Sigmoid colon (tissue), 7 donors: Measurements from ENCODE around the gene GPR142. TPM values are rescaled to one million over a fixed set of nuclear protein-coding genes. Genes with fewer than 3 reads are reported as not detected.

Experiments
- DNase-seq: peaks from one replicate; pipeline ENCODE4 v3.0.0-alpha.2; 2019
- H3K27ac ChIP-seq, 4 donors: fragments of 200-600 bp; sonication (generic); one replicate each; pipeline ENCODE4 v1.5.1; 2016 to 2019; ENCODE audit warnings: mild to moderate bottlenecking in 1 of 4
- H3K27me3 ChIP-seq, 3 donors: fragments of 200-600 bp; sonication (generic); one replicate each; pipeline ENCODE4 v1.5.1; 2019; ENCODE audit warnings: mild to moderate bottlenecking in 1 of 3
- H3K36me3 ChIP-seq, 4 donors: fragments of 200-600 bp; sonication (generic); one replicate each; pipeline ENCODE4 v1.5.1; 2016 to 2019
- H3K4me1 ChIP-seq, 4 donors: fragments of 200-600 bp; sonication (generic); one replicate each; pipeline ENCODE4 v1.5.1; 2017 to 2019
- H3K4me3 ChIP-seq, 4 donors: fragments of 200-600 bp; sonication (generic); one replicate each; pipeline ENCODE4 v1.5.1; 2017 to 2019; ENCODE audit warnings: mild to moderate bottlenecking in 2 of 4, moderate library complexity in 1 of 4
- H3K9me3 ChIP-seq, 4 donors: fragments of 200-600 bp in 3 of 4; sonication (generic) in 3 of 4; one replicate each; pipeline versions ENCODE4 v1.5.1 to v1.6.1; 2013 to 2019
- CTCF ChIP-seq, 4 experiments: fragments of 450-650 bp in 3 of 4; fragments of 200-600 bp in 1 of 4; IDR thresholded peaks; one replicate each; pipeline ENCODE4 v1.5.1; 2016 to 2019; ENCODE audit warnings: antibody characterized with exemption in 4 of 4, mild to moderate bottlenecking in 3 of 4, moderate library complexity in 2 of 4
- EP300 ChIP-seq, 4 donors: sonication (generic); formaldehyde crosslinking; IDR thresholded peaks; one replicate each; pipeline ENCODE4 v1.6.1; 2017; ENCODE audit warnings: antibody characterized with exemption in 4 of 4
- POLR2A ChIP-seq, 2 donors: fragments of 450-650 bp; IDR thresholded peaks; one replicate each; pipeline ENCODE4 v1.6.1; 2016; ENCODE audit warnings: antibody characterized with exemption in 2 of 2, mild to moderate bottlenecking in 2 of 2, moderate library complexity in 2 of 2
- POLR2AphosphoS5 ChIP-seq, 4 donors: sonication (generic); formaldehyde crosslinking; IDR thresholded peaks; one replicate each; pipeline ENCODE4 v1.6.1; 2017; ENCODE audit warnings: antibody characterized with exemption in 4 of 4
- WGBS, 2 donors: extraction: QIAGEN DNeasy Blood & Tissue Kit; methylation state at CpG; one replicate each; pipeline ENCODE4 v1.1.7; 2013; 5-methylcytosine and 5-hydroxymethylcytosine counted together
- intact Hi-C: fragments of 100-400 bp; cut with DNase I; formaldehyde crosslinking; loops from one replicate; pipeline ENCODE4 v1.15.1; 2023
- polyA plus RNA-seq, 3 donors: library from polyadenylated mRNA; stranded (reverse); fragments of 200-250 nt; gene quantifications; one replicate each; pipeline ENCODE4 v1.2.3, GENCODE V29; 2013
- total RNA-seq, 4 donors: library from RNA; depleted of rRNA; stranded (reverse); fragments of >200 nt; gene quantifications; one replicate each; pipeline ENCODE4 v1.1.0, GENCODE V29; 2016
- donor health status: healthy with polysubstance abuse.
- donor health status: Bipolar disorder and iron deficiency.
- donor health status: healthy.

Gene GPR142
- total and polyA plus RNA-seq, 7 donors: 0.16 to 1.8 TPM; not detected in 5

GRCh38 chr17:74385201-74385600 lies 17.9 kb downstream of the GPR142 start:
- H3K27me3 ChIP-seq: no peaks in the 10 kb centered on the region
- no peak overlapping the region for H3K4me3 ChIP-seq
- TF ChIP-seq POLR2A (IDR thresholded peaks at IDR 0.05): no peak
- TF ChIP-seq POLR2AphosphoS5 (IDR thresholded peaks at IDR 0.05): no peak
- no peak for TF ChIP-seq CTCF (IDR thresholded peaks at IDR 0.05)
- no peak for TF ChIP-seq EP300 (IDR thresholded peaks at IDR 0.05)
- H3K36me3 ChIP-seq: no peaks in the 10 kb centered on the region
- no peak overlapping the region for H3K27ac ChIP-seq
- DNase-seq: no peak
- peaks cover 0 to 3% (median 2%) of the 10 kb centered on the region in 4 donors for H3K4me1 ChIP-seq
- intact Hi-C loops: loop anchor here (10.0 kb wide), 1 partner anchor 220 kb away; no protein-coding TSS in a partner anchor
- 84 to 88% methylated on average over 3 of the region's 3 CpGs for WGBS, 2 donors
- no peaks in the 10 kb centered on the region for H3K9me3 ChIP-seq

GRCh38 chr17:74386386-74386785 lies 19.1 kb downstream of the GPR142 start:
- Histone ChIP-seq H3K36me3 (no peaks in the 10 kb centered on the region), H3K4me3 (no peak overlapping the region), H3K27ac (no peak overlapping the region), H3K9me3 (no peaks in the 10 kb centered on the region), H3K27me3 (no peaks in the 10 kb centered on the region), H3K4me1 (no peaks in the 10 kb centered on the region)
- intact Hi-C loops: loop anchor here (10.0 kb wide), 1 partner anchor 218 kb away; no protein-coding TSS in a partner anchor
- DNase-seq: no peak
- TF ChIP-seq EP300 (IDR thresholded peaks at IDR 0.05) (no peak), POLR2AphosphoS5 (IDR thresholded peaks at IDR 0.05) (no peak), CTCF (IDR thresholded peaks at IDR 0.05) (no peak), POLR2A (IDR thresholded peaks at IDR 0.05) (no peak)
- WGBS, 2 donors: 70 to 74% methylated on average over 8 of the region's 8 CpGs

GRCh38 chr17:74387365-74388218 lies 20.3 kb downstream of the GPR142 start:
- no peaks in the 10 kb centered on the region for H3K4me1 ChIP-seq
- no peak overlapping the region for H3K4me3 ChIP-seq
- no peak for DNase-seq
- intact Hi-C loops: loop anchor here (10.0 kb wide), 1 partner anchor 217 kb away; no protein-coding TSS in a partner anchor
- H3K9me3 ChIP-seq: no peaks in the 10 kb centered on the region
- H3K27me3 ChIP-seq: no peaks in the 10 kb centered on the region
- TF ChIP-seq POLR2AphosphoS5 (IDR thresholded peaks at IDR 0.05): no peak
- no peak for TF ChIP-seq CTCF (IDR thresholded peaks at IDR 0.05)
- no peak for TF ChIP-seq EP300 (IDR thresholded peaks at IDR 0.05)
- TF ChIP-seq POLR2A (IDR thresholded peaks at IDR 0.05): no peak
- no peaks in the 10 kb centered on the region for H3K36me3 ChIP-seq
- no peak overlapping the region for H3K27ac ChIP-seq
- 53 to 78% methylated on average over 17 of the region's 17 CpGs for WGBS, 2 donors

GRCh38 chr17:74389084-74389753 lies 21.9 kb downstream of the GPR142 start:
- no peak overlapping the region for H3K27ac ChIP-seq
- 80 to 86% methylated on average over 12 of the region's 12 CpGs for WGBS, 2 donors
- no peaks in the 10 kb centered on the region for H3K9me3 ChIP-seq
- no peaks in the 10 kb centered on the region for H3K4me1 ChIP-seq
- no peak for TF ChIP-seq POLR2AphosphoS5 (IDR thresholded peaks at IDR 0.05)
- no peak for TF ChIP-seq POLR2A (IDR thresholded peaks at IDR 0.05)
- no peak for TF ChIP-seq CTCF (IDR thresholded peaks at IDR 0.05)
- no peak for TF ChIP-seq EP300 (IDR thresholded peaks at IDR 0.05)
- intact Hi-C loops: loop anchor here (10.0 kb wide), 1 partner anchor 216 kb away; no protein-coding TSS in a partner anchor
- no peak overlapping the region for H3K4me3 ChIP-seq
- DNase-seq: no peak
- H3K27me3 ChIP-seq: no peaks in the 10 kb centered on the region
- no peaks in the 10 kb centered on the region for H3K36me3 ChIP-seq
